Amygdala (tissue), 56 donors: ENCODE results near the gene CAPZA1.

Source experiments
- DNase-seq, 56 donors: peaks; one replicate each; lab custom pipeline; 2025; lab: John Stamatoyannopoulos, UW

Gene CAPZA1

DNA sequence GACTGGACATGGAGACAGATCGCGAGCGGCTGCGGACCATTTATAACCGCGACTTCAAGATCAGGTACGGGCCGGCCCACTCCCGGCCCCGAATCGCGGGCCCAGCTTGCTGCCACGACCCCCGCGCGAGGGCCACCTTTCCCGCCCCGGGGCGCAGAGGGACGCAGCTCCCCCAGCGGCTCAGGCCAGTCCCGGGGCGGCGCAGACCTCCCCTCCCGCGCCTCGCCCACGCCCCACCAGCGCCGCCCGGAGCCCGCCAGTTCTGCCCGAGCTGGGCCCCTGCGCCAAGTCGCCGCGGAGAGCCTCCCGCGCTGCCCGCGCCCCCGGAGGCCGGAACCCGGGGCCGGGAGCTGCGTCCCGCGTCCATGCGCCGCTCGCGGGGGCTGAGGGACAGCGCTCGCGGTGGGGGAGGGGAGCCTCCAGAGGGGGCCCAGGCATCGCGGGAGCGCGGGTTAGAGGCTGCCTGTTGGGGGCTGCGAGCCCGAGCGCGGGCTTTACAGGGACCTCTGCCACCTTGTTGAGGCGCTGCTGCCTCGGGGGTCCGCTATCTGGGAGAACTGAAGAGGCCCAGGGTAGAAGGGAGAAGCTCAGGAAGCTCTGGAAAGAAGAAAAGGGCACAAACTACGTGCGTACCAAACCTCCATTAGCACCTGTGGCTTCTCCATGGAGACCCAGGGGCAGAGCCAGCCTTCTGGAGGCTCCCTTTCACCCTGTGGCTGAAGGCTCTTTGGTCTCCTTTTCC lies 55.5 kb downstream of the CAPZA1 start:
- DNase-seq: peak in 35 of 56 donors; percentile 29 to 79 (median 60)

- no peak for DNase-seq
Observed at GRCh38 chr1:112675728-112676381, 56.2 kb downstream of the CAPZA1 start.

- DNase-seq: no peak
Observed at GRCh38 chr1:112676543-112676942, 56.9 kb downstream of the CAPZA1 start.

DNA sequence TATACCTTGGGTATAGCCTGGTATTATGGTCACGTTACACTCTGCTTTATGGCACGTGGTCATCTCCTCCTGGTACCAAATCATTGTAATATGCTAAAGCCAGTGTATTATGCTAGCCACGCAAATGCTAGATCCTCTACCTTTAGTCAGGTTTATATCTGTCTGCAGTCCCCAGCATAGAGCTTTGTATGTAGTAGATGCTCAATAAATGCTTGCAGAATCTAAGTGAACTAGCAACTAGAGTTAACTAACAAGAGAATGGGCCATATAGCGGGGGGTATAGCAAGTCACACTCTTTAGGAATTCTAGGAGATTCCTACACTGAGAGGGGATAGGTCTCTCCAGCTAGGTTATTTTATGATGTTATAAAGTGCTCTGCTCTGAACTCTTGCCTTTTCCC lies 57.9 kb downstream of the CAPZA1 start:
- DNase-seq: no peak

GRCh38 chr1:112678605-112679004 lies 59.0 kb downstream of the CAPZA1 start:
- DNase-seq: no peak

DNA sequence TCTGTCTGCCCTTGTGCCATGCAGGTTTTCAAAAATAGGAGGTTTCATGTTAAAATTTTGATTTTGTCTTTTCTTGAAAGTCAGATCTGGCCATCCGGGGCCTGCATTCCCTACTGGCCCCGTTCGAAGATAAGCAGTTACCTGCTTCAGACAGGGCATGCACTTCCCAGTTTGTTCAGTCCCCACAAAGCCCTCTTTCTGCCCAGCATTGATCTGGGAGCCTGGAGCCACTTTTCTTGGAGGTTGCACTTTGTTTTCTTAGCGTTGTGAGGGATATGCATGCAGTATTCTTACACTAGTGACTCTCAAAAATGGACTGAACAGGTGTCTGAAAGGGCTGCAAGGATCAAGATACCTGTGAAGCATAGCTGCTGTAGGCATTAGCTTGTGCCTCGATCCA lies 66.3 kb downstream of the CAPZA1 start:
- no peak for DNase-seq

DNA sequence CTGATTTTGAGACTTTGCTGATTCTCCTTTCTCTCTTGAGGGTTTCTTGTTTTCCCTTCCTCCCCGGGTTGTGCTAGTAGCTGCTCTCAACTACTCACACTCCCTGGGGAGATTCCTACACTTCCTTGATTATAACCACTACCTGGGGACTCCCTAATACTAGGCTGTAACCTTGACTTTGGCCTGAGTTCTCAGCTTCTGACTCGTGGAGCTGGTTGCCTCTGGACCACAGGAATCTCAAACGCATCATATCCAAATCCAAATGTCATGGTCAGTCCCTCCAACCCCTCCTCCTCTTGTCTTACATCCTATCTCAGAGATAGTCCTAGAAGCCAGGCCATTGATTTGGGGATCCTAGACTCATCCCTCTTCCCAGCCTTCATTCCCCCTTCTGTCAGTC lies 66.8 kb downstream of the CAPZA1 start:
- DNase-seq: no peak

- DNase-seq: no peak
Observed at GRCh38 chr1:112686835-112687234, 67.2 kb downstream of the CAPZA1 start.

DNA sequence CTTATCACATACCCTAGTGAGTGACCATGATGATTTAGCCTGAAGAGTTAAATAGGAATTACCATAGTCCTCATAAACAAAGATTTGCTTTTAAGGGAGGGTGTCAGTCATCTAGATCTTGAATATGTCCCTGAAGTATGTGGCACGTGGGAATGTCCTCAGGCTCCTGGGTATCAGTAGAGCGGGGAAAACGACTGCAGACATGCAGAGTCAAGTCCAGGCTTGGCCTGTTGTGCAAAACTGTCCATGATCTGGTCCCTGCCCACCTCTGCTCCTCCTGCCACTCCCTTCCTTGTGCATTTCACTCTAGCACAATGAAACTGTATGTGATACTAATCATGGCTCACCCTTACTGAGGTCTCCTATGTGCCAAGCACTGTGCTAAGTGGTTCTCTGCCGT lies 67.7 kb downstream of the CAPZA1 start:
- DNase-seq: no peak

GRCh38 chr1:112687785-112688496 lies 68.3 kb downstream of the CAPZA1 start:
- no peak for DNase-seq

GRCh38 chr1:112688781-112689193 lies 69.2 kb downstream of the CAPZA1 start:
- no peak for DNase-seq

DNA sequence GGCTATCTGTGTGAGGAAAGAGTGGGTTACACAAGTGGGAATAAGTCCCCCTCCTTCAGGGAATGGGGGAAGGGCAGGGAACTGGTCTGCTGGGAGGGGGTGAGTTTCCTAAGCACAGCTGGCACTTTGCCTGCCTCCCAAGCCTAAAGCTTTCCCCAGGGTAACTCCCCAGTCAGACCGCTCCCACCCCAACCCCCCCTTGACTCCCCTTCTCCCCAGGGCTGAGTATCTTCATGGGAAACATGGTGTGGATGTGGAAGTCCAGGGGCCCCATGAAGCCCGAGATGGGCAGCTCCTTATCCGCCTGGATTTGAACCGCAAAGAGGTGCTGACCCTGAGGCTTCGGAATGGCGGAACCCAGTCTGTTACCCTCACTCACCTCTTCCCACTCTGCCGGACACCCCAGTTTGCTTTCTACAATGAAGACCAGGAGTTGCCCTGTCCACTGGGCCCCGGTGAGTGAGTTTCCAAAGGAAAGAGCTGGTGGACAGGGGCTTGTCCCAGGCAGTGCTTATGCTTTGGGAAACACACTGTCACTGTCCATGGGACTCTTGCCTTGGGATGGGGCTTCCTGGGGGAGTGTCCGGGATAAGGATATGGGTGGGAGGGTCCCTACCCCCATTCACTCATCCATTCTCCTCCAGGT lies 69.7 kb downstream of the CAPZA1 start:
- DNase-seq: no peak

- DNase-seq: no peak
Observed at GRCh38 chr1:112689842-112690237, 70.2 kb downstream of the CAPZA1 start.

DNA sequence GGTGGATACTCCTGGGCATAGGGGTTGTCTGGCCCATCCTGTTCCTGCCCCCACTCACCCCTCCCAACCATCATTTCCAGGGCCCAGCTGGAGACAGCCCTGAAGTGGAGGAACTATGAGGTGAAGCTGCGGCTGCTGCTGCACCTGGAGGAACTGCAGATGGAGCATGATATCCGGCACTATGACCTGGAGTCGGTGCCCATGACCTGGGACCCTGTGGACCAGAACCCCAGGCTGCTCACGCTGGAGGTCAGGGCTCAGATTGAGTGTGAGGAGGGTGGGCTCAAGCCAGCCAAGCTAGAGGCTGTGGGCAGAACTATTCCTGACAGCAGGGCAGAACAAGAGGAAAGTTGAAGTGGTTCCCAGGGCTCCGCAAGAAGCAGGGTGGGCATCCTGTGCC lies 73.0 kb downstream of the CAPZA1 start:
- no peak for DNase-seq

DNA sequence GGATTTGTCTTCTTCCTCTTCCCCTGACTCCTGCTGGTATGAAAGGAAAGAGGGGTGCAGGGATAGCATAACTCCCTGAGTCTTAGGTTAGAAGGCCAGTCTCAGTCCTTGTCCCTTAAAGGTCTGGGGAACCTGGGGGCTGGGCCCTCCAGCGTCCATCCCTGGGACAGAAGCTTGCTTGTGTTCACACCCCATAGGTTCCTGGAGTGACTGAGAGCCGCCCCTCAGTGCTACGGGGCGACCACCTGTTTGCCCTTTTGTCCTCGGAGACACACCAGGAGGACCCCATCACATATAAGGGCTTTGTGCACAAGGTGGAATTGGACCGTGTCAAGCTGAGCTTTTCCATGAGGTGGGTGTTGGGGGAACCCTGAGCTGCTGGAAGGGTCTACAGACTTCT lies 74.2 kb downstream of the CAPZA1 start:
- no peak for DNase-seq

DNA sequence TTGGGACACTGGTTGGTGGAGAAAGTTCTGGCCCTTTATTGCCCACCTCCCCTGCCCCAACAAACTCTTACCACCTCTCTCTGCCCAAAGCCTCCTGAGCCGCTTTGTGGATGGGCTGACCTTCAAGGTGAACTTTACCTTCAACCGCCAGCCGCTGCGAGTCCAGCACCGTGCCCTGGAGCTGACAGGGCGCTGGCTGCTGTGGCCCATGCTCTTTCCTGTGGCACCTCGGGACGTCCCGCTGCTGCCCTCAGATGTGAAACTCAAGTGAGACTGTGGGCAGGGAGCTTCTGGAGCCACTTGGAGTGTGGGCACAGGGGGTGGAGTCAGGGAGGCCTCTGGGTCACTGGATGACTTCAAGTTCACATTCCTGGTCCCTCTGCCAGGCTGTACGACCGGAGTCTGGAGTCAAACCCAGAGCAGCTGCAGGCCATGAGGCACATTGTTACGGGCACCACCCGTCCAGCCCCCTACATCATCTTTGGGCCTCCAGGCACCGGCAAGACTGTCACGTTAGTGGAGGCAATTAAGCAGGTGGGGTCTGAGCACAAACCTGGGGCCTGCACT lies 74.8 kb downstream of the CAPZA1 start:
- DNase-seq: no peak

DNA sequence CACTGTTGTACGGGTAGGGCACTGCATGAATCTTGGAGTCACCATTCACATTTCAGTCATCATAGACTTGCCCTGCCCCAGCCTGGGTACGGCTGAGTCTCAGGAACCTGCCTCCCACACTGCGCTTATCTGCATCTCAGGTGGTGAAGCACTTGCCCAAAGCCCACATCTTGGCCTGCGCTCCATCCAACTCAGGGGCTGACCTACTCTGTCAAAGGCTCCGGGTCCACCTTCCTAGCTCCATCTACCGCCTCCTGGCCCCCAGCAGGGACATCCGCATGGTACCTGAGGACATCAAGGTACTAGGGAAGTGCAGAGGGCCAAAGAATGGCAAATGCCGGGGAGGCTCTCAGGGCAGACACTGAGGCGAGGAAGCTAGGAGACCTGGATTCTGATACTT lies 75.6 kb downstream of the CAPZA1 start:
- DNase-seq: no peak

DNA sequence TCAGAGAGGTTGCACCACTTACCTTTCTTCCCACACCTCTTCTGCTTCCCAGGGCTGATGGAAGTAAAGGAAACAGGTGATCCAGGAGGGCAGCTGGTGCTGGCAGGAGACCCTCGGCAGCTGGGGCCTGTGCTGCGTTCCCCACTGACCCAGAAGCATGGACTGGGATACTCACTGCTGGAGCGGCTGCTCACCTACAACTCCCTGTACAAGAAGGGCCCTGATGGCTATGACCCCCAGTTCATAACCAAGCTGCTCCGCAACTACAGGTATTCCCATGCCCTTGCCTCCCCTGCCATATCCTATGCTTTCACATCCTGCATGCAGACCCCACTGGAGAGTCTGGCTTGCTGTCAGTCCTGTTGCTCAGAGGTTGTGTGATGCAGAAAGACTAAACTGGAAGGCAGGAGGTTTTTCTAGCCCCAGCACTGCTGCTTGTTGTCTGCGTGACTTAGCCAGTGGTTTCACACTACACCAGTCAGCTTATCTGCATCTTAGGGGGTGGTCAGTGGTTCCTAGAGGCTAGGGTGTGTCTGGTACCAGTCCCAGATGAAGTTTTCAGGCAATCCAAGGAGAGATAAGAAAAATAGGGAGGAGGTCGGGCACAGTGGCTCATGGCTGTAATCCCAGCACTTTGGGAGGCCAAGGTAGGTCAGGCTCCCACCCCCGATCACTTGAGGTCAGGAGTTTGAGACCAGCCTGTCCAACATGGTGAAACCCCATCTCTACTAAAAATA lies 77.1 kb downstream of the CAPZA1 start:
- no peak for DNase-seq

GRCh38 chr1:112697781-112698201 lies 78.2 kb downstream of the CAPZA1 start:
- no peak for DNase-seq
